NCI-H460 (cell line): ENCODE measurements around the gene MLEC. TPM values are rescaled to one million over a fixed set of nuclear protein-coding genes. Genes with fewer than 3 reads are reported as not detected.

Source experiments
- DNase-seq: peaks from one replicate; pipeline ENCODE4 v3.0.0-alpha.2; 2016; ENCODE audit warnings: low read depth; ENCODE audit errors: extremely low read depth
- total RNA-seq: library from RNA; depleted of rRNA; stranded (reverse); fragments of >200 nt; shearing (Covaris generic); gene quantifications from 2 replicates; pipeline ENCODE4 v1.2.3, GENCODE V29; 2014; rRNA removed

Gene MLEC
- total RNA-seq, 1 experiment from 2014 or later, result 76.6 TPM

GRCh38 chr12:120739031-120739762 is 52.2 kb downstream of the MLEC start:
- DNase-seq, result no peak

DNA sequence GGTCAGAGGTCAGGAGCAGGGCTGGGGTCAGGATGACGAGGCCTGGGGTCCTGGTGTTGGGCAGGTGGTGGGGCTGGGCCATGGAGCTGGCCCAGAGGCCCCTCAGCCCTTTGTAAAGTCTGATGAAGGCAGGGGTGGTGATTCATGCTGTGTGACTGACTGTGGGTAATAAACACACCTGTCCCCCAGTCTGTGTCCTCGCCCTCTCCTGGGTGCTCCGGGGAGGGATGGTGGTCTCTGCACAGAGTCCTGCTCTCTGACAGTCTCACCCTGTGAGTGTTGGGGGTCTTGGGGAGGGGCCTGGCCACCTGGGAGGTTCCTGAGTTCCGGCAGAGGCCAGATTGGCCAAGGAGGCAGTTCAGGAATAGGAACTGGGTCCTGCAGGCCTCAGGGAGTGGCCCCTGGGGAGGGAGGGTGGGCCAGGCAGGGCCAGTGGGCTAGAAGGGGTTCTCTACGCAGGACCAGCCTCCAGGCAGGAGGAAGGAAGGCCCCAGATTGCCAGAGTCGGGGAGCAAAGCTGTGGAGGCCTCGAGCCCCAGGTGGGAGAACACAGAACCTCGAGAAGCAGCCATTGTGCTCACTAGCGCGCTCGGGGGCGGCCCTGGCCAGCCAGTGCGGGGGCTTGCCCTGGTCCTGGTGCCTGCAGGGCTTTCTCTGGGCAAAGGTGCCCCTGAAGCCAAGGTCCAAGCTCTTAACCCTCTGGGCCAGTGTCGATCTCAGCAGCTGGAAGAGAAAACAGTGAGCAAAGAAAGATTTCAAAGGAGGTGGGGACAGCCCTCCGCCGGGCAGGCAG is 53.1 kb downstream of the MLEC start:
- no peak for DNase-seq

DNA sequence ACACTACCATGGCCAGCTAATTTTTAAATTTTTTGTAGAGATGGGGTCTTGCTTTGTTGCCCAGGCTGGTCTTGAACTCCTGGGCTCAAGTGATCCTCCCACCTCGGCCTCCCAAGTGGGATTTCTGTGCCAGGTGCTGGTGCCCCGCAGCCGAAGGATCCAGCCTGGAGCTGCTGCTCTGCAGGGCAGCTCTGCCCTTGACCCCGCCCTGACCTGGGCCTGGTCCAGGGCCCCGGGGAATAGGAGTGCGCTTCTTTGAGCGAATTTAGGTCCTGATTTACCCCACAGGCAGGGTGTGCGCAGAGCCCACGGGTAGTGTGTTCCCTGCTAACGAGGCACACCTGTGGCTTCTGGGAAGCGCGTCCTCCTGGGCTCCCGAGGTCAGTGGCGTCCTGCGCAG is 53.9 kb downstream of the MLEC start:
- no peak for DNase-seq

DNA sequence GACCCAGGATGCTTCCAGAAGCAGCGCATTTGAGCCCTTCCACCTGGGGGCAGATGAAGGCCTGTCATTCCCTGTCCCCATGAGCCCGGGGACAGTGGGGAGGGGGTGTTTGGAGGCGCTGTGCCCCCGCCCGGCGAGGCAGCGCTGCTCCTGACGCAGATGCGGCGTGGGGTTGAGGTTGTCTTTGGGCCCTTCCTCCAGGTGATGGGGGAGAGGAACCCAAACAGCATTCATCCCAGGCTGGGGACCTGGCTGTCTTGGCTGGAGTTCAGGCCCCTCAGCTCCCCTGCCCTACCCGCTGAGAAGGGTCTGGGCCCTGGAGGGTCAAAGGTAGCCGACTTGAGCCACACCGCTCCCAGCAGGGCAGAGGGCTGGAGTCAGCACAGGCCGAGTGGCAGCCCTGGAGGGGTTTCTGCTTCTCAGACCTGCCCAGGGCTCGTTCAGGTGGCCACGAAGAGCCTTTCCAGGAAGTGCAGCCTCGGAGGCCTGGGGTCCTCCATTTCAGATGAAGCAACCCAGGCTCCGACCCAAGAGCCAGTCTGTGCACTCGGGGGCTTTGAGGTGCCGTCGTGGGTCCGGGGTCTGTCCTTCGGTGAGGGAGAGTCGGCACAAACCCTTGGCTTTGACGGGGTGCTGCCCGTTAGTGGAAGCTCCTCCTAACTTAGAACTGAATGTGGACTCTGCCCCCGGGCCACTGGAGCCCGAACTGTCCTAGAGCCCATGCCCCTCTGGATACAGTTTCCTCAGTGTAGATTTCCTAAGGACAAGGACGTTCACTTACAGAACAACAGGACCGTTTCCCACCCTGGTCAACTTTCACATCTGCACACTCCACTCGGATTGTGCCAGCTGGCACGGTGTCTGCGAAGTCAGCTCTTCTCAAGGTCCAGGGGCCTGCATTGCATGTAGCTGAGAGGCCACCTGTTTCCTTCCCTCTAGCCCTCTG is 54.8 kb downstream of the MLEC start:
- no peak for DNase-seq

GRCh38 chr12:120744922-120745493 is 58.1 kb downstream of the MLEC start:
- no peak for DNase-seq

DNA sequence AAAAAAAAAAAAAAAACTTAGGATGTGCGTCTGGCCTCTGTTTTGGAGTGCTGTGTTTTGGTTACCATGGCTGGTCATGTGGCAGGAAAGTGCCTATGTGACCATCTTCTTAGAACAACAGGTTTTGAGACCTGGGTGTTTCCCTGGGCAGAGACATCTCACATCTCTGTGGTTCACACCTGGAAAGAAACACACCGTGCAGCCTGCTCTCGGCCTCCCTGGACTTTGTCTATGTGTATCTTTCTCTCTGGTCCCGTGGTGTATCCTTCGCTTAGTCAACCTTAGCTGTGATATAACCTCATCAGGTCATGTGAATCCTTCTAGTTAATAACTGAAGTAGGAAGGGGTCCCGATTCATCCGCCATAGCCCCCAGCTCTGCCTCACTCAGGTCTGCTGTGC is 61.3 kb downstream of the MLEC start:
- DNase-seq, result no peak

GRCh38 chr12:120749256-120749655 is 62.3 kb downstream of the MLEC start:
- no peak for DNase-seq

DNA sequence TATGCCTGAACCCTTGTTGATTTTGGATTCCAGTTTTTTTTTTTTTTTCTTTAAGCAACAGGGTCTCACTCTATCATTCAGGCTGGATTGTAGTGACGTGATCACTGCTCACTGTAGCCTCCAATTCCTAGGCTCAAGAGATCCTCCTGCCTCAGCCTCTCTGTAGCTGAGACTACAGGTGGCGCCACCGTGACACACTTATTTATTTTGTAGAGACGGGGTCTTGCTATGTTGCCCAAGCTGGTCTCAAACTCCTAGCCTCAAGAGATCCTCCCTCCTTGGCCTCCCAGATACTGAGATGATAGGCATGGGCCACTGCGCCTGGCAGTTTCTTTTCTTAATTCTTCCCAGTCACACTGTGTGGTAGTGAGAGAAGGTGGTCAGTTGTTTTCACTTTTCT is 63.9 kb downstream of the MLEC start:
- DNase-seq, result no peak

- DNase-seq, result no peak
Measured at GRCh38 chr12:120751389-120751788, 64.4 kb downstream of the MLEC start.

Other genes starting within 250 kb of the MLEC start
- gene COX6A1, start 249.0 kb upstream of the MLEC start, total RNA-seq, result 847 and 1,113 TPM in 2 replicates
- 88.1 and 91.3 TPM in 2 replicates for gene TRIAP1, start 240.8 kb upstream of the MLEC start, total RNA-seq
- 32.8 and 35.6 TPM in 2 replicates for gene GATC, start 240.7 kb upstream of the MLEC start, total RNA-seq
- gene SRSF9, start 217.4 kb upstream of the MLEC start, total RNA-seq, result 126 and 146 TPM in 2 replicates
- gene DYNLL1, start 191.0 kb upstream of the MLEC start, total RNA-seq, result 205 and 250 TPM in 2 replicates
- 47.5 and 55.1 TPM in 2 replicates for gene COQ5, start 158.0 kb upstream of the MLEC start, total RNA-seq
- 90.8 and 94.5 TPM in 2 replicates for gene RNF10, start 152.8 kb upstream of the MLEC start, total RNA-seq
- gene POP5, start 105.7 kb upstream of the MLEC start, total RNA-seq, result 42.5 and 45.6 TPM in 2 replicates
- gene CABP1, start 46.5 kb upstream of the MLEC start, total RNA-seq, result not detected in 2 replicates
- 17.9 and 18.0 TPM in 2 replicates for gene UNC119B, start 23.3 kb downstream of the MLEC start, total RNA-seq
- gene ACADS, start 38.7 kb downstream of the MLEC start, total RNA-seq, result 12.8 and 13.6 TPM in 2 replicates
- 11.5 and 12.5 TPM in 2 replicates for gene SPPL3, start 217.2 kb downstream of the MLEC start, total RNA-seq